Vagina (tissue), 2 donors: ENCODE results near the gene PRKCE. TPM values are rescaled to one million over a fixed set of nuclear protein-coding genes. Genes with fewer than 3 reads are reported as not detected.

Source experiments
- DNase-seq, 2 donors: peaks; one replicate each; pipeline ENCODE4 v3.0.0-alpha.2; 2017; ENCODE audit errors: extremely low spot score in 2 of 2
- H3K27ac ChIP-seq: fragments of 200-600 bp; sonication (generic); one replicate; pipeline ENCODE4 v1.5.1; 2019
- H3K27me3 ChIP-seq: fragments of 200-600 bp; sonication (generic); one replicate; pipeline ENCODE4 v1.5.1; 2019
- H3K36me3 ChIP-seq, 2 donors: fragments of 200-600 bp; sonication (generic); one replicate each; pipeline ENCODE4 v1.5.1; 2017 to 2019
- H3K4me1 ChIP-seq: fragments of 200-600 bp; sonication (generic); one replicate; pipeline ENCODE4 v1.5.1; 2019
- H3K4me3 ChIP-seq, 2 donors: fragments of 200-600 bp; sonication (generic); 1 replicate in 1 of 2; 2 replicates in 1 of 2; pipeline ENCODE4 v1.5.1; 2016 to 2019
- H3K9me3 ChIP-seq: fragments of 200-600 bp; sonication (generic); one replicate; pipeline ENCODE4 v1.5.1; 2019
- CTCF ChIP-seq, 3 experiments: fragments of 450-650 bp in 2 of 3; fragments of 200-600 bp in 1 of 3; sonication (generic) in 1 of 3; IDR thresholded peaks; one replicate each; pipeline ENCODE4 v1.5.1; 2017 to 2019; ENCODE audit warnings: antibody characterized with exemption in 3 of 3, mild to moderate bottlenecking in 2 of 3, moderate library complexity in 2 of 3
- POLR2A ChIP-seq, 2 donors: fragments of 450-650 bp; IDR thresholded peaks; one replicate each; pipeline ENCODE4 v1.6.1; 2017; ENCODE audit warnings: antibody characterized with exemption in 2 of 2, mild to moderate bottlenecking in 2 of 2, moderate library complexity in 2 of 2
- POLR2AphosphoS5 ChIP-seq, 2 donors: sonication (generic); formaldehyde crosslinking; IDR thresholded peaks; one replicate each; pipeline ENCODE4 v1.9.0; 2017; ENCODE audit warnings: antibody characterized with exemption in 2 of 2, mild to moderate bottlenecking in 2 of 2, low read depth in 1 of 2; ENCODE audit not compliant: insufficient read depth in 1 of 2
- intact Hi-C: fragments of 100-400 bp; cut with DNase I; formaldehyde crosslinking; loops from one replicate; pipeline ENCODE4 v1.15.1; 2023
- total RNA-seq: library from RNA; depleted of rRNA; stranded (reverse); fragments of >200 nt; gene quantifications from one replicate; pipeline ENCODE4 v1.2.3, GENCODE V29; 2016

The PRKCE gene
- total RNA-seq, 1 donor from 2014 or later = 11.8 TPM

- peaks cover 32% of the 10 kb centered on the region for H3K4me1 ChIP-seq
- intact Hi-C loops = loop anchor here (10.0 kb wide), 1 partner anchor 161 kb away; no protein-coding TSS in a partner anchor
- TF ChIP-seq CTCF (IDR thresholded peaks at IDR 0.05) = no peak
- no peak for TF ChIP-seq POLR2AphosphoS5 (IDR thresholded peaks at IDR 0.05; ENCODE audit: insufficient read depth in 1 of 2, low read depth in 1 of 2)
- TF ChIP-seq POLR2A (IDR thresholded peaks at IDR 0.05) = no peak
- no peak for DNase-seq
- H3K27ac ChIP-seq = no peak overlapping the region
- H3K4me3 ChIP-seq = no peak overlapping the region
- no peaks in the 10 kb centered on the region for H3K27me3 ChIP-seq
- no peaks in the 10 kb centered on the region for H3K36me3 ChIP-seq
- H3K9me3 ChIP-seq = no peaks in the 10 kb centered on the region
Measured at GRCh38 chr2:45773909-45774308, 122.4 kb downstream of the PRKCE start.

GRCh38 chr2:45774688-45775244 lies 123.3 kb downstream of the PRKCE start:
- H3K9me3 ChIP-seq = no peaks in the 10 kb centered on the region
- intact Hi-C loops = loop anchor here (10.0 kb wide), 1 partner anchor 160 kb away; no protein-coding TSS in a partner anchor
- no peaks in the 10 kb centered on the region for H3K27me3 ChIP-seq
- no peak for DNase-seq
- no peak for TF ChIP-seq POLR2A (IDR thresholded peaks at IDR 0.05)
- no peak for TF ChIP-seq POLR2AphosphoS5 (IDR thresholded peaks at IDR 0.05; ENCODE audit: insufficient read depth in 1 of 2, low read depth in 1 of 2)
- TF ChIP-seq CTCF (IDR thresholded peaks at IDR 0.05) = no peak
- H3K4me1 ChIP-seq = peaks cover 34% of the 10 kb centered on the region
- no peaks in the 10 kb centered on the region for H3K36me3 ChIP-seq
- H3K27ac ChIP-seq = no peak overlapping the region
- H3K4me3 ChIP-seq = no peak overlapping the region

DNA sequence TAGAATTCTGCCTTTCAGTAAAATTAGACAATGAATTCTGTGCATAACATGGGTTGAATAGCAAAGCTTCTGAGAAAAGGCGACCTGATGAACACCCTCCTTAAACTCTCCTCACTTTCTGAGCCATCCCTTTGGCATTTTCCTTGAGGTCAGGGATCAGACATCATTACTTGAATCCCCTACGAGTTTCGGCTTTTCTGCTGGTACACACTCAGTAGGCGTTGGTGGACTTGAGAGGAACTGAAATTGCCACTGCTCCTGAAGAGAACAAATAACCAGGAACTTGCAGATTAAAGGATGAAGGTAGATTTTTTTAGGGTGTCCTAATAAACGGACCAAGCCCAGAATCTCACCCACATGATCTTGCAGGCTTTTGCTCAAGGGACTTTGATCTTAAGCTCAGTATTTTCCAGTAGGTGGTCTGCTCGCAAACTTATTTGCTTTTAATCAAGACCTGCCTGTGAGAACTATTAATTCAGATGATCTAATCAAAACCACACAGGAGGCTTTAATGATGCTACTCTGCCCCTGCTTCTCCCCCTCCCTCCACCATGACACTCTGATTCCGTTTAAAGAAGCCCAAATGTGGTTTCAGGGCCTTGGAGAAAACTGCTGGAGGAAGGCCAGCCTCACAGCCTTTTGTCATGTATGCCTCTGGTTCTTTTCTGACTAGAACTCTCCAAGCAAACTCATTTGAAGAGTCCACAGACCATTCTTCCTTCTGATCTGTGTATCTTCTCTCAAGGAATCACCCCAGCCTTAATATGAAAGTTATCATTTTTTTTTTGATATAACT lies 124.9 kb downstream of the PRKCE start:
- Histone ChIP-seq H3K27me3 (no peaks in the 10 kb centered on the region), H3K4me1 (peaks cover 25% of the 10 kb centered on the region), H3K36me3 (no peaks in the 10 kb centered on the region), H3K27ac (no peak overlapping the region), H3K9me3 (no peaks in the 10 kb centered on the region), H3K4me3 (no peak overlapping the region)
- no peak for DNase-seq
- TF ChIP-seq POLR2AphosphoS5 (IDR thresholded peaks at IDR 0.05; ENCODE audit: insufficient read depth in 1 of 2, low read depth in 1 of 2) (no peak), CTCF (IDR thresholded peaks at IDR 0.05) (no peak), POLR2A (IDR thresholded peaks at IDR 0.05) (no peak)
- intact Hi-C loops = loop anchor here (10.0 kb wide), 1 partner anchor 158 kb away; no protein-coding TSS in a partner anchor

GRCh38 chr2:45777996-45778719 lies 126.7 kb downstream of the PRKCE start:
- intact Hi-C loops = loop anchor here (10.0 kb wide), 1 partner anchor 157 kb away; no protein-coding TSS in a partner anchor
- no peaks in the 10 kb centered on the region for H3K9me3 ChIP-seq
- H3K27ac ChIP-seq = no peak overlapping the region
- H3K4me3 ChIP-seq = no peak overlapping the region
- no peaks in the 10 kb centered on the region for H3K36me3 ChIP-seq
- peaks cover 18% of the 10 kb centered on the region for H3K4me1 ChIP-seq
- DNase-seq = no peak
- H3K27me3 ChIP-seq = no peaks in the 10 kb centered on the region
- TF ChIP-seq CTCF (IDR thresholded peaks at IDR 0.05) (no peak), POLR2AphosphoS5 (IDR thresholded peaks at IDR 0.05; ENCODE audit: insufficient read depth in 1 of 2, low read depth in 1 of 2) (no peak), POLR2A (IDR thresholded peaks at IDR 0.05) (no peak)
